Measurements from ENCODE around the gene TBC1D7. TPM values are rescaled to one million over a fixed set of nuclear protein-coding genes. Genes with fewer than 3 reads are reported as not detected.

The TBC1D7 gene
- total RNA-seq, 1 donor from 2014 or later = 16.6 TPM

DNA sequence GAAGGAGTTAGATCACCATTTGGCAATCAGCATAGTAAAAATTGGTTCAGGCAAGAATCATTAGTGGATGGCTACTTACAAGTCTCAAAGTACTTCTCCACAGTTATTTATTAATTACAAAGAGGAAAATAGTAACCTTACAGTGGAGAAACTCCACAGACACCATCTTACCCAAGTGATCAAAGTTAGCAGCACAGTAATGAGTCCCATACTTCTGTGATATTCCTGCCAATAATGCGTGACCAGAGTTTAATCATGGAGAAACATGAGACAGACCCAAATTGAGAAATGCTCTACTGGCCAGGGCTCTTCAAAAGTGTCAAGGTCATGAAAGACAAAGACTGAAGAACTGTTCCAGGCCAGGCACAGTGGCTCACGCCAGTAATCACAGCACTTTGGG lies 9.5 kb downstream of the TBC1D7 start:
- ATAC-seq = no peak

GRCh38 chr6:13315896-13316295 lies 12.4 kb downstream of the TBC1D7 start:
- no peak for ATAC-seq

DNA sequence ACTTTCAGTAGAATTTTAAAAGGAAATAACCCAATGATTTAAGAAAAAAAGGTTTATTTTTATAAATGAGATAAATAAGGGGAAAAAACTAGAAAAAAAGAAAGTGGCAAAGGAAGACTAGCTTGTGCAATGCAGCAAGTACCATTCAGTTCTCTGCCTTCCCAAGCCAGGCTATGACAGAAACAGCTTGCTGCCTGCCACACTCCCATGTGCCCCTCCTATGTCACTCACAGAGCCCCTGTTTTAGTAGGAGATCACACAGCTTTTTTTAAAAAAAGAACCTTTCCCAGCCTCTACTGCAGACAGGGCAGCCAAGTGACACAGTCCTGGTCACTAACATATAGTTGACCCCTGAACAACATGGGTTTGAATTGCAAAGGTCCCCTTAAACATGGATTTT lies 13.5 kb downstream of the TBC1D7 start:
- ATAC-seq = no peak

DNA sequence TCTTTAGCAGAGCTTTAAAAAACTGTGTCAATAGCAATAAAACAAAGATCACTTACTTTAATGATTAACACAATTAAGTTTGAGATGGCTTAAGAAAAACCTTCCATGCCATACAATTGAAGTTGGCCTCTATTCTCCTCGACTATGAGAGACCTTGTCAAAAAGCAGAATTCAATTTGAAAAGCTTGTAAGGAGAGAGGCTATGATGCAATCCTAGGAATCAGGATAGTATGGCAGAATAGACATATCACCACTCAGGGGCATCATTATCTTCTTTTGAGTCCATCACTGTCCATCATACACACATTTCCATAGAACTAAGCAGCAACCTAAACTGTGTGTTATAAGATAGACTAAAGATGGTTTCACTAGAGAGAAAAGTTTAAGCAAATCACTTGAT lies 17.2 kb downstream of the TBC1D7 start:
- ATAC-seq = no peak

DNA sequence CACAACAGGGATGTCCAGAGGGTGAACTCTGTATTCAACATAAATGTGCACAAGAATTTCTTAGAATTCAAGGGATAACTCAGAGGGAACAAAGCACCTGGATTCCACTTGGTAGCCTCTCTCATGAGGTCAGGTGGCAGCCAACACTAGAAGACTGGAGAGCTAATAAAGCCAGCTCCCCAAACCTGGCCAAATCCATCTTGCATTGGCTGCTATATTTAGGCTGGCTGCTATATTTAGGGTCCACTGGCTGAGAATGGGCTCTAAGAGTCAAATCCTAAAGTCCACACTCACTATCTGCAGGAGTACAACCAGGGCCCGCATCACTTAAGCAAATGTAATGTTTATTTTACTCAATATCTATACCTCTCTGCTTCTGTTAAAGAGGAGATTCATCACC lies 20.0 kb downstream of the TBC1D7 start:
- ATAC-seq = no peak

GRCh38 chr6:13307508-13307995 lies 20.8 kb downstream of the TBC1D7 start:
- ATAC-seq = peak; percentile 80

DNA sequence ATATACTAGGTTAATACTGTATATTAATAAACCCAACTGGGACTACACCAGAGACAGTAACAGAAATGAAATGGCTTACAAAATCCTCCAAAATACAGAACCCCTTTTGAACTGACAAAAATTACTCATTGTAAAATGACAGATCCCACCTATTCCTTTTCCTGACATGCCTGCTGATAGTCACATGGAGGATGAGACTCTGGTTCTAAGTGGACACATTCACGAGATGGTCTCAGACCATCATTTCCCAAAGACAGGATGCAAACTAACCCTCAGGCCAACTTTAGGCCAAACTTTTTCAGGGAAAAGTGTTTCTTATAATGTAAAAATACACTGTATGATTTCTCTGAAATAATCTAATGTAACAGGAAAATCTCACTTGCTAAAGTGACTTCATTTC lies 22.5 kb downstream of the TBC1D7 start:
- ATAC-seq = no peak

DNA sequence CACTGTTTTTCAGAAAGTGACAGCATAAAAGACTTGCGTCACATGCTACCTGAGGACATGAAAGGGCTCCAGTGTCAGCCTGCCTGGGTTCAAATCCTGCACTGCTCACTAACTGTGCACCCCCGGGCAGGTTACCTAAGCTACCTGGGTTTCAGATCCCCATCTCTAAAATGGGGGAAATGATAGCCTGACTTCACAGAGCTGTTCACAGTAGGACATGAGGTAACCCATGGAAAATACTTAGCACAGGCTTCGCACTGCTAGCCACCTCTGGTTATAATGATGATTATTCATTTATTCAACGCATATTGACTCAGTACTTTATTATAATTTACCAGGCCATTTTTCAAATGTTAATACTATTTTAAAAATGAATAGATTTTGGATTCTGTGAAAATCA lies 23.0 kb downstream of the TBC1D7 start:
- no peak for ATAC-seq

- ATAC-seq = peak; percentile 51
These were observed 23.6 kb downstream of the TBC1D7 start for GRCh38 chr6:13304580-13305260.

DNA sequence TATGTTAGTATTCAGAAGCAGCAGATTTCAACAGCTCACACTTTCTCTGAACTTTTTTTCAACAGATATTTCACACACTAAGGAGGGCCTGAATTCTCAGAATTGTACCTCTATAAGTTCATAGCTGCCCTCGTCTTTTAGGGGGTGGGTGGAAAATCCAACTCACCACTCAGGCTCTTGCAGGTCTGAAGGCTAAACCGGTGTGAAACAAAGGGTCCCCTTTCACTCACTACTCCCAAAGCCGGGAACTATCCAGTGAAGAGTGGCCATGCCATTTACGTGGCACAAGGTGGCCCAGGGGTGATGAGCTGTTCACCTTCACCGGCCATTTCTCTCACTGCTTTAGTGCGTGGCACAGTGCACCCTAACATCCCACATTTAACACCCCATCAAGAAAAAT lies 24.2 kb downstream of the TBC1D7 start:
- no peak for ATAC-seq

GRCh38 chr6:13303668-13304017 lies 24.7 kb downstream of the TBC1D7 start:
- ATAC-seq = no peak

- peak; percentile 81 for ATAC-seq
These were observed 25.3 kb downstream of the TBC1D7 start for GRCh38 chr6:13302751-13303667.

- ATAC-seq = no peak
These were observed 26.0 kb downstream of the TBC1D7 start for GRCh38 chr6:13302291-13302690.

- no peak for ATAC-seq
These were observed 27.4 kb downstream of the TBC1D7 start for GRCh38 chr6:13300643-13301590.

GRCh38 chr6:13299918-13300317 lies 28.4 kb downstream of the TBC1D7 start:
- no peak for ATAC-seq

- no peak for ATAC-seq
These were observed 28.9 kb downstream of the TBC1D7 start for GRCh38 chr6:13299403-13299821.

DNA sequence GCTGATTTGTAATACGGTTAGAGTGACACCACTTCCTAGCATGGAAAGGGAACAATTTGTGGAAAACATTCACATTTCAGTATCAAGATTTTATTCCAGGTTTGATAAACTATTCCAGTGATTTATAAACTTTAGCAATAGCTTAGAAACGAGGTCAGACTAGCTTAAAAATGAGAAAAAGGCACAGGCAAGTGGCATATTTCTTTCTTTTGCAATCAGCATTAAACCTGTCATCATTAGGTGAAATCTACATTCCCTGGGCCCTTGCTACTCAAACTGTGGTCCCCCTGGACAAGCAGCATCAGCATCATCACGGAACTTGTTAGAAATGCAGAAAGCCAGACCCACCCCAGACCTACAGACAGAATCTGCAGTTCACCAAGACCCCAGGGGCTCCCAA lies 29.9 kb downstream of the TBC1D7 start:
- ATAC-seq = no peak

GRCh38 chr6:13297391-13297790 lies 30.9 kb downstream of the TBC1D7 start:
- no peak for ATAC-seq

- no peak for ATAC-seq
These were observed 31.8 kb downstream of the TBC1D7 start for GRCh38 chr6:13296536-13296997.

- ATAC-seq = no peak
These were observed 32.8 kb downstream of the TBC1D7 start for GRCh38 chr6:13295576-13295975.

DNA sequence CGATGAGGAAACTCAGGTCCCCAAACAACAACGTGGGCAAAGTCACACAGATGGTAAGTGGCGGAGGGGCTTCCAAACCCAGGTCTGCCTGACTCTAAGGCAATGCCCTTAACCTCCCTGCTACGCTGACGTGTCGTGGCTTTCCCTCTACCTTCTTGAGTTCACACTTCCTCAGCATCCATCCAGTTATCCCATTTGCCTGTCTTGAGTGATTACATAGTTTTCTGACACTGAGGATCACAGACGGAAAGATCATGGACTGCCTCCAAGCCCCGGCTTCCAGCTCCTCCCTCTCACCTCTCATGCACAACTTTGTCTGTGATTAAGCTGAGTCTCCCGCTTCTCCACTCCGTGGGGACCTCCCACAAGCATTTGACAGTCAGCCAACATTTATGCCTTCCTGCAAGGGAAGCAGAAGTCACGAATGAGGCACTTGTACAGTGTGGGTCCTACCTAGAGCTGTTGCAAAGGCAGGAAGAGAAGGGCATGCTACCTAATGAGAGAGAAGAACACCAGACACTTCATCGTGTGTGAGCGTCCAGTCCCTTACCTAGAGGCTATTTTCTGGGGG lies 33.8 kb downstream of the TBC1D7 start:
- no peak for ATAC-seq

DNA sequence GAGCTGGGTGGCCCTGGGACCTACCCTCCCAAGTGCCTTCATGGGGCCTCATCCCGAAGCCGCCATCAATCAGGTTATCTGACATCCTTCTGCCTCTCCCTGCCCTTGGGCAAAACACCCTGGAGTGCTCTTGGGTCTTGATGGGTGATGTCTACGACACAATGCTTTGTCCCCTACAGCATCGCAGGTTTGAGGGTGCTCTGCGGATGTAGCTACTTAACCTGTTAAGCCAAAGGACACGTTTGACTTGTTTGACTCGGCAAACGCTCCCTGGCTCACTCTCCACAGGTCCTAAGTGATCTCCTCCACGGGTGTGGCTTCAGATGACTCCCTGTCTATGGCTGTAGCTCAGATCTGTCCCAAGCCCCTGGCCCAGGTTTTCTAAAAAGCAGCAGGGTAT lies 35.6 kb downstream of the TBC1D7 start:
- ATAC-seq = peak; percentile 80
